HepG2 (cell line): Measurements from ENCODE around the gene TNP2. TPM values are rescaled to one million over a fixed set of nuclear protein-coding genes. Genes with fewer than 3 reads are reported as not detected.
A peak's percentile ranks its signal among the peaks of the same experiment; 100 is the strongest.

Source experiments
- ADNP ChIP-seq: sonication (generic); formaldehyde crosslinking; IDR thresholded peaks from 2 replicates; pipeline ENCODE4 v1.4.0; 2020; ENCODE audit warnings: missing genetic modification reagents
- AHR ChIP-seq: IDR thresholded peaks from 2 replicates; pipeline ENCODE4 v1.6.1; 2018; ENCODE audit warnings: missing genetic modification reagents, missing compliant biosample characterization
- E2F5 ChIP-seq: sonication (generic); formaldehyde crosslinking; conservative IDR thresholded peaks from 2 replicates; pipeline ENCODE4 v1.4.0; 2020; ENCODE audit warnings: missing genetic modification reagents
- GABPB1 ChIP-seq: IDR thresholded peaks from 2 replicates; pipeline ENCODE4 v1.6.1; 2016; ENCODE audit warnings: mild to moderate bottlenecking, missing genetic modification reagents, moderate library complexity, missing compliant biosample characterization
- MYC ChIP-seq: sonication (generic); formaldehyde crosslinking; IDR thresholded peaks from 2 replicates; pipeline ENCODE4 v1.9.0; 2021; ENCODE audit warnings: missing genetic modification reagents, borderline replicate concordance
- MYPOP ChIP-seq: sonication (generic); formaldehyde crosslinking; IDR thresholded peaks from 2 replicates; pipeline ENCODE4 v1.8.1; 2023; ENCODE audit warnings: mild to moderate bottlenecking, moderate library complexity, missing genetic modification reagents
- NFE2 ChIP-seq: sonication (generic); formaldehyde crosslinking; IDR thresholded peaks from 2 replicates; pipeline ENCODE4 v1.4.0; 2020; ENCODE audit warnings: missing genetic modification reagents
- NFKB2 ChIP-seq: sonication (generic); formaldehyde crosslinking; IDR thresholded peaks from 2 replicates; pipeline ENCODE4 v1.4.0; 2020; ENCODE audit warnings: missing genetic modification reagents, borderline replicate concordance
- NFKBIZ ChIP-seq: IDR thresholded peaks from 2 replicates; pipeline ENCODE4 v1.6.1; 2018; ENCODE audit warnings: missing genetic modification reagents, missing compliant biosample characterization
- SIN3A ChIP-seq: IDR thresholded peaks from 2 replicates; pipeline ENCODE4 v1.6.1; 2011; ENCODE audit warnings: low read depth, mild to moderate bottlenecking, control low read depth, low read length, borderline replicate concordance
- TERF1 ChIP-seq: sonication (generic); formaldehyde crosslinking; IDR thresholded peaks from 2 replicates; pipeline ENCODE4 v1.8.0; 2022; ENCODE audit warnings: mild to moderate bottlenecking, missing genetic modification reagents, moderate library complexity
- YY1 ChIP-seq: IDR thresholded peaks from 2 replicates; pipeline ENCODE4 v1.6.1; 2011; ENCODE audit warnings: low read length, low read depth, moderate library complexity, mild to moderate bottlenecking; ENCODE audit not compliant: insufficient read depth, insufficient replicate concordance
- ZFP90 ChIP-seq: sonication (generic); formaldehyde crosslinking; IDR thresholded peaks from 2 replicates; pipeline ENCODE4 v1.8.0; 2022; ENCODE audit warnings: missing genetic modification reagents, mild to moderate bottlenecking, inconsistent platforms, borderline replicate concordance
- ZMAT5 ChIP-seq: sonication (generic); formaldehyde crosslinking; IDR thresholded peaks from 2 replicates; pipeline ENCODE4 v1.5.0; 2020; ENCODE audit warnings: mild to moderate bottlenecking, low read depth, missing genetic modification reagents, borderline replicate concordance
- ZNF143 ChIP-seq: sonication (generic); formaldehyde crosslinking; IDR thresholded peaks from 2 replicates; pipeline ENCODE4 v1.4.0; 2020; ENCODE audit warnings: missing genetic modification reagents
- polyA plus RNA-seq, 8 experiments: library from polyadenylated mRNA; depleted of rRNA in 3 of 8; stranded (reverse) in 7 of 8; unstranded in 1 of 8; fragments of >200 nt; fragmentation: Illumina TruSeq in 4 of 8; extraction: Trizol in 4 of 8; gene quantifications; 2 replicates each; pipeline versions ENCODE4 v1.2.1 to v1.2.3, GENCODE V29; 2011 to 2016; ENCODE audit warnings: low read depth in 4 of 8, missing spikeins in 1 of 8, mixed read lengths in 1 of 8; ENCODE audit not compliant: insufficient read depth in 1 of 8
- total RNA-seq, 5 experiments: library from RNA; depleted of rRNA; stranded (reverse); fragments of >200 nt; fragmentation: Illumina TruSeq; extraction: Trizol; gene quantifications; 2 replicates each; pipeline ENCODE4 v1.2.3, GENCODE V29; 2016; ENCODE audit warnings: low read depth in 1 of 5
- TF ChIP-seq, protein P1 (sequence below): sonication (generic); formaldehyde crosslinking; IDR thresholded peaks from 2 replicates; pipeline ENCODE4 v1.4.0; 2020; ENCODE audit warnings: missing genetic modification reagents
- TF ChIP-seq, protein P2 (sequence below): sonication (generic); formaldehyde crosslinking; IDR thresholded peaks from 2 replicates; pipeline ENCODE4 v1.8.1; 2023; ENCODE audit warnings: mild to moderate bottlenecking, missing genetic modification reagents

TNP2 gene
- total and polyA plus RNA-seq, 2 of the 13 experiments (the other 11 are each of a cell fraction or from before 2014, with no cell fraction given) = not detected

DNA sequence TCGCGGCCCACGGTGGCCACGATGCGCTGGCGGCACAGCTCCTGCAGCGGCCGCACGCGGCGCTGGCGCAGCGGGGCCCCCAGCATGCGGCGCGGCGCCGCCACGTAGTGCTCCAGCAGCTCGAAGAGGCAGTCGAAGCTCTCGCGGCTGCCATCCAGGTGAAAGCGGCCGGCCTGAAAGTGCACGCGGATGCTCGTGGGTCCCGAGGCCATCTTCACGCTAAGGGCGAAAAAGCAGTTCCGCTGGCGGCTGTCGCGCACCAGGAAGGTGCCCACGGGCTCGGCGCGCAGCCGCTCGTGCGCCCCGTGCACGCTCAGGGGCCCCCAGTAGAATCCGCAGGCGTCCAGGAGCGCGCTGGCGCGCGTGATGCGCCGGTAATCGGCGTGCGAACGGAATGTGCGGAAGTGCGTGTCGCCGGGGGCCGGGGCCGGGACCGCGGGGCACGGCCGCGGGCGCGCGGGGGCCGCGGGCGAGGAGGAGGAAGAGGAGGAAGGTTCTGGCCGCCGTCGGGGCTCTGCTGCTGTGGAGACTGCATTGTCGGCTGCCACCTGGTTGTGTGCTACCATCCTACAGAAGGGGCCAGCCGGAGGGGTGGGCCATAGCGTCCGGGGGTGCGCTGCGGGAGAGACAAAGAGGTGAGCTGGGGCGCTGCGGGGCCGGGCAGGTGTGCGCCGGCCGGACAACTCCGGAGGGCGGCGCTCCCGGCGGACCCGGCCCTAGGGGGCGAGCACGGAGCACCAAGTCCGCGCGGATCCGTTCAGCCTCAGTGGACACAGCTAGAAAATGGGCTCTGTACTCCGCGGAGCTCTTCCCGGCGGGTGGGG is 14.0 kb downstream of the TNP2 start (continued):
- TF ChIP-seq TERF1 (no peak), ZFP90 (no peak; the same call in 1 of the 2 replicates), E2F5 (CRISPR knock-in tag) (no peak), ZMAT5 (CRISPR knock-in tag) (no peak), ADNP (CRISPR knock-in tag) (0 out of 2 replicates have a peak, but pooled peaks have one; percentile 6), MYC (CRISPR knock-in tag) (no peak), MYPOP (CRISPR knock-in tag) (no peak), YY1 (peak; percentile 11), GABPB1 (CRISPR knock-in tag) (0 out of 2 replicates have a peak, but pooled peaks have one; percentile 10), ZNF143 (no peak), SIN3A (no peak), NFKB2 (CRISPR knock-in tag) (no peak), NFKBIZ (CRISPR knock-in tag) (0 out of 2 replicates have a peak, but pooled peaks have one; percentile 9), NFE2 (CRISPR knock-in tag) (no peak), AHR (no peak)
- TF ChIP-seq, protein P1, sequence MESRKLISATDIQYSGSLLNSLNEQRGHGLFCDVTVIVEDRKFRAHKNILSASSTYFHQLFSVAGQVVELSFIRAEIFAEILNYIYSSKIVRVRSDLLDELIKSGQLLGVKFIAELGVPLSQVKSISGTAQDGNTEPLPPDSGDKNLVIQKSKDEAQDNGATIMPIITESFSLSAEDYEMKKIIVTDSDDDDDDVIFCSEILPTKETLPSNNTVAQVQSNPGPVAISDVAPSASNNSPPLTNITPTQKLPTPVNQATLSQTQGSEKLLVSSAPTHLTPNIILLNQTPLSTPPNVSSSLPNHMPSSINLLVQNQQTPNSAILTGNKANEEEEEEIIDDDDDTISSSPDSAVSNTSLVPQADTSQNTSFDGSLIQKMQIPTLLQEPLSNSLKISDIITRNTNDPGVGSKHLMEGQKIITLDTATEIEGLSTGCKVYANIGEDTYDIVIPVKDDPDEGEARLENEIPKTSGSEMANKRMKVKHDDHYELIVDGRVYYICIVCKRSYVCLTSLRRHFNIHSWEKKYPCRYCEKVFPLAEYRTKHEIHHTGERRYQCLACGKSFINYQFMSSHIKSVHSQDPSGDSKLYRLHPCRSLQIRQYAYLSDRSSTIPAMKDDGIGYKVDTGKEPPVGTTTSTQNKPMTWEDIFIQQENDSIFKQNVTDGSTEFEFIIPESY = peak; percentile 84
- TF ChIP-seq, protein P2, sequence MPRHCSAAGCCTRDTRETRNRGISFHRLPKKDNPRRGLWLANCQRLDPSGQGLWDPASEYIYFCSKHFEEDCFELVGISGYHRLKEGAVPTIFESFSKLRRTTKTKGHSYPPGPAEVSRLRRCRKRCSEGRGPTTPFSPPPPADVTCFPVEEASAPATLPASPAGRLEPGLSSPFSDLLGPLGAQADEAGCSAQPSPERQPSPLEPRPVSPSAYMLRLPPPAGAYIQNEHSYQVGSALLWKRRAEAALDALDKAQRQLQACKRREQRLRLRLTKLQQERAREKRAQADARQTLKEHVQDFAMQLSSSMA (CRISPR knock-in tag) = no peak
